NCI-H2029 treated with DMSO at 0.1 percent for 48 hours (cell line): Measurements from ENCODE around the gene SLC4A5.
A peak's percentile ranks its signal among the peaks of the same experiment; 100 is the strongest.
"Not testable (repeated sequence)": the region's sequence is repeated elsewhere in the genome, so short reads cannot be mapped to it uniquely, and the experiment has no call there.

ENCODE experiments used
- DNase-seq: peaks from one replicate; lab custom pipeline; 2025; lab: John Stamatoyannopoulos, UW

SLC4A5 gene

GRCh38 chr2:74199275-74199701, 143.9 kb downstream of the SLC4A5 start:
- no peak for DNase-seq

- peak; percentile 58 for DNase-seq
Observed at GRCh38 chr2:74198461-74199274, 144.5 kb downstream of the SLC4A5 start, which contains the start of gene MTHFD2. MTHFD2 (plus strand) TSS chr2:74198615; CDS start chr2:74198642, 27 bp downstream.

GRCh38 chr2:74198023-74198460, 145.2 kb downstream of the SLC4A5 start:
- no peak for DNase-seq

GRCh38 chr2:74197049-74197448, 146.2 kb downstream of the SLC4A5 start:
- no peak for DNase-seq

- no peak for DNase-seq
Observed at GRCh38 chr2:74194799-74195198, 148.4 kb downstream of the SLC4A5 start.

- no peak for DNase-seq
Observed at GRCh38 chr2:74191596-74192380, 151.4 kb downstream of the SLC4A5 start.

GRCh38 chr2:74188696-74189095, 154.5 kb downstream of the SLC4A5 start:
- no peak for DNase-seq

- DNase-seq = no peak
Observed at GRCh38 chr2:74188018-74188601, 155.1 kb downstream of the SLC4A5 start.

- DNase-seq = not testable (repeated sequence)
Observed at GRCh38 chr2:74186706-74187105, 156.5 kb downstream of the SLC4A5 start.

- DNase-seq = no peak
Observed at GRCh38 chr2:74186038-74186437, 157.2 kb downstream of the SLC4A5 start.

- no peak for DNase-seq
Observed at GRCh38 chr2:74183878-74184277, 159.3 kb downstream of the SLC4A5 start.

- DNase-seq = no peak
Observed at GRCh38 chr2:74181739-74182138, 161.5 kb downstream of the SLC4A5 start.

GRCh38 chr2:74179063-74179865, 164.0 kb downstream of the SLC4A5 start:
- no peak for DNase-seq

GRCh38 chr2:74178211-74179062, 164.8 kb downstream of the SLC4A5 start, which contains the start of gene MOB1A:
MOB1A (minus strand) TSS chr2:74178879; CDS start chr2:74178674, 205 bp downstream.
- DNase-seq = peak; percentile 87

- DNase-seq = no peak
Observed at GRCh38 chr2:74177696-74178095, 165.5 kb downstream of the SLC4A5 start.

GRCh38 chr2:74174909-74175308, 168.3 kb downstream of the SLC4A5 start:
- DNase-seq = no peak

GRCh38 chr2:74168739-74169138, 174.5 kb downstream of the SLC4A5 start:
- DNase-seq = no peak
